ENCODE data around the gene KBTBD12. TPM values are rescaled to one million over a fixed set of nuclear protein-coding genes. Genes with fewer than 3 reads are reported as not detected.

KBTBD12 gene
- total RNA-seq, 4 donors from 2014 or later: 16.0 to 28.7 (median 22.1) TPM

DNA sequence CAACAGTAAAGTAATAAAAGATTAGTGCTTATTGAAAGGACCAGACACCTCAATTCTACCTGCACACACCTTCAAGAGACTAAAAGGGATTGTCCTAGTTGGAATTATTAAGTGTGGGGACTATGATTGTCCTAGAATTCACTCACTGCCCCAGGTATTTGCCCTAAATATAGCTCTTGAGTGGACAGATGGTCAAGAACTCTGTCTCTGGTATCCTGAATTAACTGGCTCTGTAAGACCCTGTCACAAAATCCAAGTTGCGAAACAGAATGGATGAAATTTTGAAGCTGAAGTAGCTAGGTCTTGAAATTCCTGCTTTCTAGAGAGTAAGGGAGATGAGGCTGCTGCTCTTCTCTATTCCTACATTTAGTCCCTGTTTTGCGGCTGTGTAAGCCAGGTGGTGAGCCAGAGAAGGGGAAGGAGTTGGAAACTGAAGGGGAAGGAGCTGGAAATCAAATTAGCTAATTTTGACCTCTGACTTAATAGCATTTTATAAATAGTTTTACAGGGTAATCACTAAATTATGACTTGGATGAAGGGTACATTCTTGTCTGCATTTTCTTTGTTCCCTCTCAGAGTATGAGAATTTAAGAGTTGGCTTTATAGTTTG, 34.5 kb downstream of the KBTBD12 start:
- Histone ChIP-seq H3K4me3 (no peak overlapping the region), H3K4me1 (peaks cover 33 to 44% of the 10 kb centered on the region in 2 donors), H3K27ac (peak overlapping the region in 3 of 4 donors; percentile 22 to 53 (median 31)), H3K9me3 (no peaks in the 10 kb centered on the region), H3K27me3 (no peaks in the 10 kb centered on the region), H3K36me3 (no peaks in the 10 kb centered on the region)
- intact Hi-C loops (cut with DNase I; ENCODE audit: low total_unique reads): loop anchor here (5.0 to 10.0 kb wide), 2 partner anchors 103 to 185 kb away; partner anchors contain the start of gene SEC61A1
- DNase-seq (no peak), ATAC-seq (no peak)
- TF ChIP-seq, protein P1, sequence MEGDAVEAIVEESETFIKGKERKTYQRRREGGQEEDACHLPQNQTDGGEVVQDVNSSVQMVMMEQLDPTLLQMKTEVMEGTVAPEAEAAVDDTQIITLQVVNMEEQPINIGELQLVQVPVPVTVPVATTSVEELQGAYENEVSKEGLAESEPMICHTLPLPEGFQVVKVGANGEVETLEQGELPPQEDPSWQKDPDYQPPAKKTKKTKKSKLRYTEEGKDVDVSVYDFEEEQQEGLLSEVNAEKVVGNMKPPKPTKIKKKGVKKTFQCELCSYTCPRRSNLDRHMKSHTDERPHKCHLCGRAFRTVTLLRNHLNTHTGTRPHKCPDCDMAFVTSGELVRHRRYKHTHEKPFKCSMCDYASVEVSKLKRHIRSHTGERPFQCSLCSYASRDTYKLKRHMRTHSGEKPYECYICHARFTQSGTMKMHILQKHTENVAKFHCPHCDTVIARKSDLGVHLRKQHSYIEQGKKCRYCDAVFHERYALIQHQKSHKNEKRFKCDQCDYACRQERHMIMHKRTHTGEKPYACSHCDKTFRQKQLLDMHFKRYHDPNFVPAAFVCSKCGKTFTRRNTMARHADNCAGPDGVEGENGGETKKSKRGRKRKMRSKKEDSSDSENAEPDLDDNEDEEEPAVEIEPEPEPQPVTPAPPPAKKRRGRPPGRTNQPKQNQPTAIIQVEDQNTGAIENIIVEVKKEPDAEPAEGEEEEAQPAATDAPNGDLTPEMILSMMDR (IDR thresholded peaks at IDR 0.05 in 4 of 5, conservative IDR thresholded peaks at IDR 0.05 in 1 of 5): no peak
- TF ChIP-seq POLR2A (IDR thresholded peaks at IDR 0.05): no peak
- in situ Hi-C loops (cut with MboI; ENCODE audit: low sequenced_read_pairs in 4 of 4): loop anchor here in 1 of 4 donors (25.0 kb wide), 1 partner anchor 287 kb away; the partner anchor contains the start of gene ABTB1

DNA sequence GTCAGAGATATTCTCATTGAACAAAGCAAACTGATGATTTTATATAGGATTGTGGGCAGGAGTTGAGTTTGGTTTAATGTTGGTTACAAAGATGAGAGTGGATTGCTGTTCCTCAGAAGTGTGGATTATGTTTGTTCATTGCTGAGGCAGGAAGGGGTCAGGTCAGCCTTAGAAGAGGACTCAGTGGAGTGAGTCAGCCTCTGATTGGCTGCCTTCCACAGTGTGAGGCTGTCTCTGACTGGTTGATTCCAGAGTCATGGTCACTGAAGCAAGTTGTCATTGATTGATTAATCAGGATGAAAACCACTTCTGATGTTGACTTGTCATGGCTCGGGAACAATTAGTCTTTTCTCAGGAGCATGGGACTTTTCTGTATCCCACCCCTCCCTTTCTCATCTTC, 36.2 kb downstream of the KBTBD12 start:
- in situ Hi-C loops (cut with MboI; ENCODE audit: low sequenced_read_pairs in 4 of 4) (loop anchor here in 1 of 4 donors (25.0 kb wide), 1 partner anchor 289 kb away; the partner anchor contains the start of gene ABTB1), intact Hi-C loops (cut with DNase I; ENCODE audit: low total_unique reads) (loop anchor here (5.0 to 10.0 kb wide), 2 partner anchors 101 to 186 kb away; partner anchors contain the start of gene SEC61A1)
- H3K27me3 ChIP-seq: no peaks in the 10 kb centered on the region
- TF ChIP-seq, protein P1 (IDR thresholded peaks at IDR 0.05 in 4 of 5, conservative IDR thresholded peaks at IDR 0.05 in 1 of 5): no peak
- H3K4me3 ChIP-seq: no peak overlapping the region
- ATAC-seq: no peak
- H3K27ac ChIP-seq: peak overlapping the region in 3 of 4 donors; percentile 12 to 85 (median 17)
- no peaks in the 10 kb centered on the region for H3K36me3 ChIP-seq
- H3K9me3 ChIP-seq: no peaks in the 10 kb centered on the region
- DNase-seq: no peak
- H3K4me1 ChIP-seq: peaks cover 49 to 61% of the 10 kb centered on the region in 2 donors

DNA sequence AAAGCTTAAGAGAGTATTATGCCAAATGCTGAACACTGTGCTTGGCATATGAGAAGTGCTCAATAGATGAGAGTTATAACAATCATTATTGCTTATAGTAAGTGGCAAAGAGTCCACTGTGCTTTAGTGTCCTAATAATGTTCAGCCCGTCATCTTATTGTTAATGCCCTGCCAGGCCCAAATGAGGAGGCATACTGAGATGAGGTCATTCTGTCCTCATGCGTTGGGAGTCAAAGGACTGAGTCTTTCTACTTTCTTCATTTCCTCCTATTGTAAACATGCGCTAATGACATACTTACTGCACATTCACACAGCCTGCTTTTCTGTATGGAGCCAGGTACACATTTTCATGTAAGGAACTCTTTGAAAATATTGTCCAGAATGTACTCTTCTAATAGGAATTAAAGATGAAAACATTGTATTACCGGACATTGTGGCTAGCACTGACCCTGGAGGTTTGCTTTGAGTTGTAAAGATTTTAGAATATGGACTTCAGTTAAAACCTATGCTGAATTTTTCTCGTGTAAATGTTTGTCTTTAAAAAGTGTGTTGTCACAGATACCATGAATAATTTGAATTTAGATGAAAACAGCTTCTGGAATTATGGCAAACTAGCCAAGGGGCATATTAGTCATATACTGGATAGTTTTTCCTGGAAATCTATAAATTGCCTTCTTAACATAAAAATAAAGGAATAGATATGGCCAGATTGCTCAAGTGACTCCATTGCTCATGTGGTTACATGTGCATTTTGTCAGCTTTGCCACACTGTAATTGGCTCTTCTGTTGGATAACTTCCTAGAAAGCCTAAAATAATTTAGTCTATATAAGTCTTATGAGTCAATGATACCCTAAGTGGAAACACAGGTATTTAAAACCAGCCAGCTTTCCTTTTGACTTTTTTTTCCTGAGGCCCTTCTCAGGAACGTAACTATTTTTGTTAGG, 38.3 kb downstream of the KBTBD12 start:
- intact Hi-C loops (cut with DNase I; ENCODE audit: low total_unique reads): loop anchor here (1.0 to 10.0 kb wide), 3 partner anchors 38 to 189 kb away; partner anchors contain the start of genes KBTBD12 and SEC61A1
- TF ChIP-seq, protein P1 (IDR thresholded peaks at IDR 0.05 in 4 of 5, conservative IDR thresholded peaks at IDR 0.05 in 1 of 5): no peak
- TF ChIP-seq POLR2A (IDR thresholded peaks at IDR 0.05): no peak
- Histone ChIP-seq H3K4me3 (no peak overlapping the region), H3K9me3 (no peaks in the 10 kb centered on the region), H3K27ac (peak overlapping the region; percentile 85 to 95 (median 90)), H3K27me3 (no peaks in the 10 kb centered on the region), H3K4me1 (peaks cover 54 to 64% of the 10 kb centered on the region in 2 donors), H3K36me3 (no peaks in the 10 kb centered on the region)
- DNase-seq (no peak), ATAC-seq (peak; percentile 76 to 88)
- in situ Hi-C loops (cut with MboI; ENCODE audit: low sequenced_read_pairs in 4 of 4): loop anchor here in 1 of 4 donors (25.0 kb wide), 1 partner anchor 291 kb away; the partner anchor contains the start of gene ABTB1

DNA sequence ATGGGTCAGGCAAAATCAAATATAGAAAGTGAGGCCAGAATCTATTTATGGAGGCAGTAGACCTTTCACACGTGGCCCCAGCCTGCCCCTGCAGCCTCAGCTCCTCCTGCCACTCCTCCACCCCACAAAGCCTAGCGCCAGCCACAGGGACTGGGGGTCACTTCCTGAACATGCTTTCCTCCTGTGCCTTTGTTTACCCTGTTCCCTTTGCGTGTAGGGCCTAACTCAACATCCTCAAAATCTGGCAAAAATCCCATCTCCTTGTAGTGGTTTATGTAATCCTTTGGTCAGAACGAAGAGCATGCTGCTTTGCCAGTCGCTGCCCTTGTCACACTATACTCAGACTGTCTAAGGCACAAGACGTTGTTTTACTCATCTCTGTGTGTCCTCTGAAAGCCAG, 39.6 kb downstream of the KBTBD12 start:
- intact Hi-C loops (cut with DNase I; ENCODE audit: low total_unique reads) (loop anchor here (1.0 to 10.0 kb wide), 3 partner anchors 39 to 190 kb away; partner anchors contain the start of genes KBTBD12 and SEC61A1), in situ Hi-C loops (cut with MboI; ENCODE audit: low sequenced_read_pairs in 4 of 4) (loop anchor here in 1 of 4 donors (25.0 kb wide), 1 partner anchor 292 kb away; the partner anchor contains the start of gene ABTB1)
- no peaks in the 10 kb centered on the region for H3K36me3 ChIP-seq
- peak overlapping the region in 1 of 4 donors; percentile 8 for H3K4me3 ChIP-seq
- TF ChIP-seq POLR2A (IDR thresholded peaks at IDR 0.05): peak; percentile 27 to 53
- TF ChIP-seq, protein P1 (IDR thresholded peaks at IDR 0.05 in 4 of 5, conservative IDR thresholded peaks at IDR 0.05 in 1 of 5): no peak
- H3K4me1 ChIP-seq: peaks cover 43 to 59% of the 10 kb centered on the region in 2 donors
- H3K9me3 ChIP-seq: no peaks in the 10 kb centered on the region
- H3K27ac ChIP-seq: peak overlapping the region; percentile 85 to 95 (median 90)
- peak; percentile 88 to 90 for ATAC-seq
- DNase-seq: peak; percentile 62 to 79
- no peaks in the 10 kb centered on the region for H3K27me3 ChIP-seq

Measured in gastrocnemius medialis (tissue), 4 donors.